ENCODE data around the gene PPEF1. TPM values are rescaled to one million over a fixed set of nuclear protein-coding genes. Genes with fewer than 3 reads are reported as not detected.

The PPEF1 gene
- polyA plus RNA-seq, 1 donor: 1.1 TPM

Other genes starting within 250 kb of the PPEF1 start
- 0.25 TPM for gene RS1, start 35.5 kb upstream of the PPEF1 start, polyA plus RNA-seq (ENCODE audit: insufficient read length)

Measured in left kidney (tissue), 1 donor.